HG02973 (cell line): ENCODE measurements around the gene IL17RD.

Experiments used
- ATAC-seq: cut with Tn5 transposase; IDR thresholded peaks from one replicate; pipeline ENCODE4 v1.9.1; 2021; ENCODE audit warnings: moderate library complexity; ENCODE audit not compliant: unreplicated experiment

IL17RD gene

GRCh38 chr3:57164657-57165573, at the start of gene IL17RD:
TSS of gene IL17RD (minus strand) at chr3:57165353. CDS start at chr3:57165286, 67 bp downstream.
- no peak for ATAC-seq

- ATAC-seq, result no peak
These were observed 41.3 kb upstream of the IL17RD start for GRCh38 chr3:57206423-57206822.

- no peak for ATAC-seq
These were observed 34.7 kb upstream of the IL17RD start, which contains the start of gene HESX1 for GRCh38 chr3:57199895-57200297. TSS of gene HESX1 (minus strand) at chr3:57199978. CDS start at chr3:57199918, 60 bp downstream.

GRCh38 chr3:57194641-57195040, 29.5 kb upstream of the IL17RD start:
- no peak for ATAC-seq

- no peak for ATAC-seq
These were observed 26.9 kb upstream of the IL17RD start for GRCh38 chr3:57192028-57192427.

GRCh38 chr3:57184526-57184925, 19.4 kb upstream of the IL17RD start:
- no peak for ATAC-seq

GRCh38 chr3:57179580-57180410, 14.6 kb upstream of the IL17RD start:
- no peak for ATAC-seq

- ATAC-seq, result no peak
These were observed 10.9 kb upstream of the IL17RD start for GRCh38 chr3:57176045-57176444.

- ATAC-seq, result no peak
These were observed 8.5 kb upstream of the IL17RD start for GRCh38 chr3:57173687-57174086.

GRCh38 chr3:57170946-57171345, 5.8 kb upstream of the IL17RD start:
- ATAC-seq, result no peak

- peak; percentile 66 for ATAC-seq
These were observed 4.9 kb upstream of the IL17RD start for GRCh38 chr3:57169872-57170623.

- no peak for ATAC-seq
These were observed 4.0 kb upstream of the IL17RD start for GRCh38 chr3:57169108-57169507.

- no peak for ATAC-seq
These were observed 3.0 kb upstream of the IL17RD start for GRCh38 chr3:57168151-57168550.

- no peak for ATAC-seq
These were observed 1.5 kb upstream of the IL17RD start for GRCh38 chr3:57166660-57167059.

GRCh38 chr3:57165641-57166040, 488 bp upstream of the IL17RD start:
- no peak for ATAC-seq

GRCh38 chr3:57164217-57164656, 916 bp downstream of the IL17RD start:
- no peak for ATAC-seq

GRCh38 chr3:57163751-57164150, 1.4 kb downstream of the IL17RD start:
- no peak for ATAC-seq

GRCh38 chr3:57161915-57162314, 3.2 kb downstream of the IL17RD start:
- ATAC-seq, result no peak

- no peak for ATAC-seq
These were observed 4.2 kb downstream of the IL17RD start for GRCh38 chr3:57160765-57161538.
